Sigmoid colon (tissue), 7 donors: Measurements from ENCODE around the gene TLR7. TPM values are rescaled to one million over a fixed set of nuclear protein-coding genes. Genes with fewer than 3 reads are reported as not detected.

Source experiments
- DNase-seq: peaks from one replicate; pipeline ENCODE4 v3.0.0-alpha.2; 2019
- H3K27ac ChIP-seq, 4 donors: fragments of 200-600 bp; sonication (generic); one replicate each; pipeline ENCODE4 v1.5.1; 2016 to 2019; ENCODE audit warnings: mild to moderate bottlenecking in 1 of 4
- H3K27me3 ChIP-seq, 3 donors: fragments of 200-600 bp; sonication (generic); one replicate each; pipeline ENCODE4 v1.5.1; 2019; ENCODE audit warnings: mild to moderate bottlenecking in 1 of 3
- H3K36me3 ChIP-seq, 4 donors: fragments of 200-600 bp; sonication (generic); one replicate each; pipeline ENCODE4 v1.5.1; 2016 to 2019
- H3K4me1 ChIP-seq, 4 donors: fragments of 200-600 bp; sonication (generic); one replicate each; pipeline ENCODE4 v1.5.1; 2017 to 2019
- H3K4me3 ChIP-seq, 4 donors: fragments of 200-600 bp; sonication (generic); one replicate each; pipeline ENCODE4 v1.5.1; 2017 to 2019; ENCODE audit warnings: mild to moderate bottlenecking in 2 of 4, moderate library complexity in 1 of 4
- H3K9me3 ChIP-seq, 4 donors: fragments of 200-600 bp in 3 of 4; sonication (generic) in 3 of 4; one replicate each; pipeline versions ENCODE4 v1.5.1 to v1.6.1; 2013 to 2019
- EP300 ChIP-seq, 4 donors: sonication (generic); formaldehyde crosslinking; IDR thresholded peaks; one replicate each; pipeline ENCODE4 v1.6.1; 2017; ENCODE audit warnings: antibody characterized with exemption in 4 of 4
- POLR2A ChIP-seq, 2 donors: fragments of 450-650 bp; IDR thresholded peaks; one replicate each; pipeline ENCODE4 v1.6.1; 2016; ENCODE audit warnings: antibody characterized with exemption in 2 of 2, mild to moderate bottlenecking in 2 of 2, moderate library complexity in 2 of 2
- POLR2AphosphoS5 ChIP-seq, 4 donors: sonication (generic); formaldehyde crosslinking; IDR thresholded peaks; one replicate each; pipeline ENCODE4 v1.6.1; 2017; ENCODE audit warnings: antibody characterized with exemption in 4 of 4
- WGBS, 2 donors: extraction: QIAGEN DNeasy Blood & Tissue Kit; methylation state at CpG; one replicate each; pipeline ENCODE4 v1.1.7; 2013; 5-methylcytosine and 5-hydroxymethylcytosine counted together
- intact Hi-C: fragments of 100-400 bp; cut with DNase I; formaldehyde crosslinking; loops from one replicate; pipeline ENCODE4 v1.15.1; 2023
- polyA plus RNA-seq, 3 donors: library from polyadenylated mRNA; stranded (reverse); fragments of 200-250 nt; gene quantifications; one replicate each; pipeline ENCODE4 v1.2.3, GENCODE V29; 2013
- total RNA-seq, 4 donors: library from RNA; depleted of rRNA; stranded (reverse); fragments of >200 nt; gene quantifications; one replicate each; pipeline ENCODE4 v1.1.0, GENCODE V29; 2016
- TF ChIP-seq, protein P1 (sequence below), 4 experiments: fragments of 450-650 bp in 3 of 4; fragments of 200-600 bp in 1 of 4; IDR thresholded peaks; one replicate each; pipeline ENCODE4 v1.5.1; 2016 to 2019; ENCODE audit warnings: antibody characterized with exemption in 4 of 4, mild to moderate bottlenecking in 3 of 4, moderate library complexity in 2 of 4
- donor health status: healthy with polysubstance abuse.
- donor health status: Bipolar disorder and iron deficiency.
- donor health status: healthy.

Gene TLR7
- total RNA-seq (under 1 TPM; 0.28 to 0.71 (median 0.52) TPM), polyA plus RNA-seq (1 to 10 TPM in 2 of 3 donors, under 1 TPM in 1; under 0.01 to 2.3 (median 1.4) TPM)

DNA sequence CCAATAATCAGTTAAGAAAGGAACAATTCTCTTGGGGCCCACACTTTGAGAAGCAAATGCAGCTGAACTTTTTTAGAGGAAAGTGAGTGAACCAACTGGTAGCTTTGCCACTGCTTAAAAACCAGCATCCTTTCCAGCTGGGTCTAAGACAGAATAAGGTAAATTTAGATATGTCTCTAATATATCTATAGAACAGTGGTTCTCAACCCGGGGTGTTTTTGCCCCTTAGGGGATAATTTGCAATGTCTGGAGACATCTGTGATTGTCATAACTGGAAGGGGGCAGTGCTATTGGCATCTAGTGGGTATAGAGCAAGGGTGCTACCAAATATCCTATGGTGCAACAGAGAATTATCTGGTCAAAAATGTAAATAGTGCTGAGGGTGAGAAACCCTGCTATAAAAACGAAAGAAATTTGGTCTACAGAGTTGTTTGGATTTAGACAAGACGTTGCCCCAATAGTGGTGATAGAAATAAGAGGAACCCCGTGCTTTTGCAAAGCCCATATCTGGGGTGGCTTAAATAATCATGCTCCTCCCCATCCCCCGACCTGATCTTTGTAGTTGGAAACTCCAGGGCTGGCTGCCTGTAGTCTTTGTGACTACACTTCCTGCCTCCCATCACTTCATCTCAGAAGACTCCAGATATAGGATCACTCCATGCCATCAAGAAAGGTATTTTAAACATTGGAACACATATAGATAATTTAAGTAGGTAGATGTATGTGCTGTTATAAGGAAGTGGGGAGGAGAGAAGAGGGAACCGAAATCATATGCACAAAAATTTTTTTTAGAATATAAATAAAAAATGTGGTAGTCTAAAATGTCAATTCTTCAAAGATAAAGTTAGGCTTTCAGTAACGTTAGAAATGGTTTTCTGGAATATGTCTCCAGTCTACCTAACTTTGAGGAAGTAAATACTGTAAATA lies at the start of gene TLR7:
Gene TLR7, plus strand, starts transcription at position 622 of the 927 bp plus-strand sequence. CDS start 507 bp downstream, outside the sequence.
- no peaks in the 10 kb centered on the region for H3K27me3 ChIP-seq
- TF ChIP-seq, protein P1, sequence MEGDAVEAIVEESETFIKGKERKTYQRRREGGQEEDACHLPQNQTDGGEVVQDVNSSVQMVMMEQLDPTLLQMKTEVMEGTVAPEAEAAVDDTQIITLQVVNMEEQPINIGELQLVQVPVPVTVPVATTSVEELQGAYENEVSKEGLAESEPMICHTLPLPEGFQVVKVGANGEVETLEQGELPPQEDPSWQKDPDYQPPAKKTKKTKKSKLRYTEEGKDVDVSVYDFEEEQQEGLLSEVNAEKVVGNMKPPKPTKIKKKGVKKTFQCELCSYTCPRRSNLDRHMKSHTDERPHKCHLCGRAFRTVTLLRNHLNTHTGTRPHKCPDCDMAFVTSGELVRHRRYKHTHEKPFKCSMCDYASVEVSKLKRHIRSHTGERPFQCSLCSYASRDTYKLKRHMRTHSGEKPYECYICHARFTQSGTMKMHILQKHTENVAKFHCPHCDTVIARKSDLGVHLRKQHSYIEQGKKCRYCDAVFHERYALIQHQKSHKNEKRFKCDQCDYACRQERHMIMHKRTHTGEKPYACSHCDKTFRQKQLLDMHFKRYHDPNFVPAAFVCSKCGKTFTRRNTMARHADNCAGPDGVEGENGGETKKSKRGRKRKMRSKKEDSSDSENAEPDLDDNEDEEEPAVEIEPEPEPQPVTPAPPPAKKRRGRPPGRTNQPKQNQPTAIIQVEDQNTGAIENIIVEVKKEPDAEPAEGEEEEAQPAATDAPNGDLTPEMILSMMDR (IDR thresholded peaks at IDR 0.05): no peak
- TF ChIP-seq POLR2AphosphoS5 (IDR thresholded peaks at IDR 0.05): no peak
- TF ChIP-seq EP300 (IDR thresholded peaks at IDR 0.05): no peak
- no peak for TF ChIP-seq POLR2A (IDR thresholded peaks at IDR 0.05)
- no peak for DNase-seq
- H3K9me3 ChIP-seq: no peaks in the 10 kb centered on the region
- no peak within 1 kb of the TSS for H3K4me3 ChIP-seq
- peaks cover 0 to 6% (median 2%) of the 10 kb centered on the region in 4 donors for H3K4me1 ChIP-seq
- intact Hi-C loops: no loop called here
- WGBS, 2 donors: 59 to 74% methylated on average over 7 of the region's 7 CpGs
- H3K36me3 ChIP-seq: no peaks in the 10 kb centered on the region
- no peak within 1 kb of the TSS for H3K27ac ChIP-seq

- TF ChIP-seq POLR2A (IDR thresholded peaks at IDR 0.05) (no peak), EP300 (IDR thresholded peaks at IDR 0.05) (no peak), POLR2AphosphoS5 (IDR thresholded peaks at IDR 0.05) (no peak)
- TF ChIP-seq, protein P1 (IDR thresholded peaks at IDR 0.05): no peak
- no peak for DNase-seq
- no peak overlapping the region for H3K27ac ChIP-seq
- no peak overlapping the region for H3K4me3 ChIP-seq
- 72 to 75% methylated on average over 5 of the region's 5 CpGs for WGBS, 2 donors
- no peaks in the 10 kb centered on the region for H3K9me3 ChIP-seq
- H3K27me3 ChIP-seq: no peaks in the 10 kb centered on the region
- H3K4me1 ChIP-seq: peaks cover 0 to 10% (median 0%) of the 10 kb centered on the region in 4 donors
- peaks cover 0 to 13% (median 0%) of the 10 kb centered on the region in 4 donors for H3K36me3 ChIP-seq
- intact Hi-C loops: no loop called here
Observed at GRCh38 chrX:12817528-12817927, 49.3 kb upstream of the TLR7 start.

DNA sequence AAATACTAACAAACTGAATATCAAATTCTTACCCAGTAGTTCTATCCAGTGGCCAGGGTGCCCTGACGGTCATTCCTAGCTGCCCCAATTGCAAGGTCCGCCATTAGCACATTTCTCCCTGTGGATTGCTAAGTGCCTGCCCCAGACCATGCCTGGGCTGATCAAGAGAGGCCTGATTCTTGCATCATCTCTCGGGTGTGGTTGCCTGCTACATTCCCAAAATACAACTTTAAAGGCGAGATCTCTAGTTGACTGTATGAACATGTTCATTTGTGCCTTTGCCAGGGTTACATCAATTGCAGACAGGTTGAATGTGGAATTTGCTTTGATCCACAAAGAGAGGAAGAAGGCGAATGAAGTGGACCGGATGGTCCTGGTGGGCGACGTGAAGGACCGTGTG lies 47.6 kb upstream of the TLR7 start:
- Histone ChIP-seq H3K9me3 (no peaks in the 10 kb centered on the region), H3K4me3 (no peak overlapping the region), H3K27me3 (no peaks in the 10 kb centered on the region), H3K36me3 (peaks cover 0 to 17% (median 0%) of the 10 kb centered on the region in 4 donors), H3K4me1 (peaks cover 0 to 10% (median 0%) of the 10 kb centered on the region in 4 donors), H3K27ac (no peak overlapping the region)
- TF ChIP-seq, protein P1 (IDR thresholded peaks at IDR 0.05): no peak
- intact Hi-C loops: no loop called here
- DNase-seq: no peak
- 95 to 98% methylated on average over 9 of the region's 9 CpGs for WGBS, 2 donors

DNA sequence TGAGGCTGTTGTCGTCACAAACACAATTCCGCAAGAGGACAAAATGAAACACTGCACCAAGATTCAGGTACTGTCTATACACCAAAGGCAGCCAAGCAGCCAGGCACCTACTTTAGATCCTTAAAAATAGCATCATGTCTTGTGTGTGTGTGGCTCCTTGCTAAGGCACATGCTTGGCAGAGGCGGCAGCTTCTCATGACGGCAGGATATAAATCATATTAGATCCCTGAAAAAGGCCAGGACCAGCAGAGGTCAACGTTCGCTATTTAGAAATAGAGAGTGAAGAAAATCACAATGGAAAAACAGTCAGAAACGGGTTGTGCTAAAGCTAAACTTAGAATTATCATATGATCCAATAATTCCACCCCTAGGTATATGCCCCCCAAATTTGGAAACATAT lies 46.1 kb upstream of the TLR7 start:
- no peaks in the 10 kb centered on the region for H3K27me3 ChIP-seq
- WGBS, 2 donors: 88 to 97% methylated on average over 7 of the region's 7 CpGs
- H3K4me3 ChIP-seq: no peak overlapping the region
- TF ChIP-seq, protein P1 (IDR thresholded peaks at IDR 0.05): no peak
- TF ChIP-seq POLR2AphosphoS5 (IDR thresholded peaks at IDR 0.05): peak in 3 of 4 donors; percentile 38 to 56 (median 51)
- no peak for DNase-seq
- intact Hi-C loops: no loop called here
- H3K27ac ChIP-seq: peak overlapping the region in 1 of 4 donors; percentile 23
- H3K4me1 ChIP-seq: peaks cover 0 to 10% (median 0%) of the 10 kb centered on the region in 4 donors
- H3K9me3 ChIP-seq: no peaks in the 10 kb centered on the region
- H3K36me3 ChIP-seq: peaks cover 0 to 17% (median 0%) of the 10 kb centered on the region in 4 donors
